ENCODE measurements around the gene NDUFAF8. TPM values are rescaled to one million over a fixed set of nuclear protein-coding genes. Genes with fewer than 3 reads are reported as not detected.

NDUFAF8 gene
- total RNA-seq, 1 experiment from 2014 or later, result 102 TPM

GRCh38 chr17:81235822-81236740 is 3.0 kb upstream of the NDUFAF8 start:
- no peak for TF ChIP-seq CEBPB (IDR thresholded peaks at IDR 0.05; ENCODE audit: low read depth)
- TF ChIP-seq, protein P1, sequence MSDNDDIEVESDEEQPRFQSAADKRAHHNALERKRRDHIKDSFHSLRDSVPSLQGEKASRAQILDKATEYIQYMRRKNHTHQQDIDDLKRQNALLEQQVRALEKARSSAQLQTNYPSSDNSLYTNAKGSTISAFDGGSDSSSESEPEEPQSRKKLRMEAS (IDR thresholded peaks at IDR 0.05), result no peak
- no peak for TF ChIP-seq POLR2AphosphoS5 (IDR thresholded peaks at IDR 0.05; ENCODE audit: low read depth, low read length)
- no peak for TF ChIP-seq EZH2 (IDR thresholded peaks at IDR 0.05)
- TF ChIP-seq ZBTB33 (IDR thresholded peaks at IDR 0.05; ENCODE audit: extremely low read depth, insufficient replicate concordance, low read length), result no peak
- TF ChIP-seq ZNF274 (IDR thresholded peaks at IDR 0.05; ENCODE audit: low read depth, low read length), result no peak
- TF ChIP-seq FOSL1 (IDR thresholded peaks at IDR 0.05; ENCODE audit: low read depth), result no peak
- no peak for TF ChIP-seq JUND (IDR thresholded peaks at IDR 0.05)
- TF ChIP-seq ZFX (IDR thresholded peaks at IDR 0.05), result no peak
- TF ChIP-seq EZH2phosphoT487 (IDR thresholded peaks at IDR 0.05; ENCODE audit: borderline replicate concordance), result no peak
- ATAC-seq (no peak), DNase-seq (ENCODE audit: low read depth, low spot score) (no peak)
- H3K4me3 ChIP-seq (replicated peaks in 1 of 2; ENCODE audit: low read depth in 1 of 2, low read length in 2 of 2), result no peak overlapping the region
- no peaks in the 10 kb centered on the region for H3K9me3 ChIP-seq (ENCODE audit: control insufficient read depth in 1 of 2, insufficient read depth in 1 of 2, low read depth in 1 of 2, low read length in 2 of 2)
- H3K36me3 ChIP-seq (ENCODE audit: control insufficient read depth in 1 of 2, insufficient read depth in 2 of 2, low read length in 2 of 2), result peaks cover 0 to 7% of the 10 kb centered on the region in 2 experiments; a peak in 1 of 4 replicates
- no peak overlapping the region for H2AFZ ChIP-seq (ENCODE audit: low read depth, low read length, poor library complexity, severe bottlenecking)
- no peak overlapping the region for H3K4me2 ChIP-seq (ENCODE audit: low read length)
- ChIA-PET POLR2A (no interaction called here), CTCF (no interaction called here), RAD21 (ENCODE audit: low non-redundant PET in 1 of 2, low total read pairs in 2 of 2, uncharacterized antibody in 2 of 2, unreplicated experiment in 2 of 2) (no interaction called here)
- H3K9me2 ChIP-seq (ENCODE audit: insufficient read depth), result no peaks in the 10 kb centered on the region
- no peaks in the 10 kb centered on the region for H4K20me1 ChIP-seq (ENCODE audit: insufficient read depth)
- H3K9ac ChIP-seq (ENCODE audit: low read length), result no peak overlapping the region
- H3K79me2 ChIP-seq (ENCODE audit: insufficient read depth, low read length), result peaks cover 35% of the 10 kb centered on the region
- no peak overlapping the region; the same call in 1 of the 2 replicates for H3K27ac ChIP-seq (ENCODE audit: low read depth, low read length)
- no TSS peak for BruUV-seq (replicated peaks)
- H3K4me1 ChIP-seq (ENCODE audit: control insufficient read depth in 1 of 2, insufficient read depth in 2 of 2, low read length in 2 of 2), result peaks cover 12 to 24% of the 10 kb centered on the region in 2 experiments; a peak in 3 of 4 replicates
- intact Hi-C loops (cut with micrococcal nuclease), result no loop called here
- no peaks in the 10 kb centered on the region for H3K27me3 ChIP-seq (ENCODE audit: insufficient read depth, low read length)

All from HCT116 (cell line).